CD4-positive, alpha-beta T cell treated with Interleukin-2 at 100 ng/mL for 4 hours (primary cell): ENCODE measurements around the gene ATP6V1G1.

ENCODE experiments used
- DNase-seq: peaks from one replicate; pipeline ENCODE4 v3.0.0-alpha.2; 2020; ENCODE audit warnings: low spot score

Gene ATP6V1G1

GRCh38 chr9:114612272-114612923 is 24.8 kb downstream of the ATP6V1G1 start:
- no peak for DNase-seq

GRCh38 chr9:114613087-114613486 is 25.5 kb downstream of the ATP6V1G1 start:
- DNase-seq = no peak

GRCh38 chr9:114613919-114614318 is 26.4 kb downstream of the ATP6V1G1 start:
- no peak for DNase-seq

- DNase-seq = no peak
Measured at GRCh38 chr9:114614373-114614772, 26.8 kb downstream of the ATP6V1G1 start.

GRCh38 chr9:114616684-114617520 is 29.3 kb downstream of the ATP6V1G1 start:
- no peak for DNase-seq

- DNase-seq = no peak
Measured at GRCh38 chr9:114619191-114619761, 31.7 kb downstream of the ATP6V1G1 start.

GRCh38 chr9:114621561-114621960 is 34.0 kb downstream of the ATP6V1G1 start:
- DNase-seq = no peak

- no peak for DNase-seq
Measured at GRCh38 chr9:114621975-114622609, 34.5 kb downstream of the ATP6V1G1 start.

GRCh38 chr9:114624677-114625076 is 37.1 kb downstream of the ATP6V1G1 start:
- DNase-seq = no peak

GRCh38 chr9:114626415-114627020 is 38.9 kb downstream of the ATP6V1G1 start:
- no peak for DNase-seq

- DNase-seq = no peak
Measured at GRCh38 chr9:114627553-114627952, 40.0 kb downstream of the ATP6V1G1 start.

GRCh38 chr9:114629563-114630090 is 42.1 kb downstream of the ATP6V1G1 start:
- DNase-seq = no peak

GRCh38 chr9:114631166-114631565 is 43.6 kb downstream of the ATP6V1G1 start:
- DNase-seq = no peak

GRCh38 chr9:114633438-114634089 is 46.0 kb downstream of the ATP6V1G1 start:
- no peak for DNase-seq

- DNase-seq = no peak
Measured at GRCh38 chr9:114634387-114634786, 46.8 kb downstream of the ATP6V1G1 start.

GRCh38 chr9:114638404-114638803 is 50.8 kb downstream of the ATP6V1G1 start:
- no peak for DNase-seq

- DNase-seq = no peak
Measured at GRCh38 chr9:114641967-114642366, 54.4 kb downstream of the ATP6V1G1 start.

- DNase-seq = no peak
Measured at GRCh38 chr9:114643001-114643400, 55.4 kb downstream of the ATP6V1G1 start.

GRCh38 chr9:114643896-114644295 is 56.3 kb downstream of the ATP6V1G1 start:
- no peak for DNase-seq
